PC-9 (cell line): Measurements from ENCODE around the gene RNF111. TPM values are rescaled to one million over a fixed set of nuclear protein-coding genes. Genes with fewer than 3 reads are reported as not detected.

Source experiments
- BruUV-seq: library from RNA; stranded (reverse); fragments of 400-500 nt; replicated peaks from 2 replicates; lab custom pipeline; 2021; lab: Mats Ljungman, UMichigan
- CTCF ChIA-PET: fragments of 300-600 bp; sonication (Branson Sonifier 250); formaldehyde crosslinking; loops from one replicate; lab custom pipeline; 2022; ENCODE audit warnings: antibody characterized with exemption; lab: Charles Lee
- POLR2A ChIA-PET: fragments of 300-600 bp; sonication (Branson Sonifier 250); formaldehyde crosslinking; loops from one replicate; lab custom pipeline; 2022; ENCODE audit warnings: antibody characterized with exemption; ENCODE audit not compliant: unreplicated experiment; lab: Charles Lee
- DNase-seq, 2 experiments: peaks; one replicate each; pipeline versions ENCODE4 v3.0.0 to v3.0.0-alpha.2; 2015 to 2022; ENCODE audit warnings: mixed read lengths in 1 of 2
- H2AFZ ChIP-seq: fragments of 200-600 bp; sonication (generic); 2 replicates; pipeline ENCODE4 v1.8.1; 2017; ENCODE audit warnings: antibody characterized with exemption
- H3F3A ChIP-seq: fragments of 200-600 bp; sonication (generic); 2 replicates; pipeline ENCODE4 v1.8.1; 2017; ENCODE audit warnings: antibody characterized with exemption, mild to moderate bottlenecking, low read depth; ENCODE audit not compliant: insufficient read depth
- H3K27ac ChIP-seq: fragments of 200-600 bp; sonication (generic); 2 replicates; pipeline ENCODE4 v1.6.1; 2016; ENCODE audit warnings: mixed run types
- H3K27me3 ChIP-seq: fragments of 200-600 bp; sonication (generic); 2 replicates; pipeline ENCODE4 v1.6.1; 2016; ENCODE audit warnings: low read depth, mixed run types; ENCODE audit not compliant: insufficient read depth
- H3K36me3 ChIP-seq: fragments of 200-600 bp; sonication (generic); 2 replicates; pipeline ENCODE4 v1.6.1; 2016; ENCODE audit warnings: low read depth, mixed run types
- H3K4me1 ChIP-seq: fragments of 200-600 bp; sonication (generic); replicated peaks from 2 replicates; pipeline ENCODE4 v1.6.1; 2016; ENCODE audit warnings: mixed run types; ENCODE audit not compliant: insufficient read depth
- H3K4me2 ChIP-seq: fragments of 200-600 bp; sonication (generic); 2 replicates; pipeline ENCODE4 v1.6.1; 2017; ENCODE audit warnings: mixed run types
- H3K4me3 ChIP-seq: fragments of 200-600 bp; sonication (generic); 2 replicates; pipeline ENCODE4 v1.6.1; 2016; ENCODE audit warnings: mixed run types
- H3K79me2 ChIP-seq: fragments of 200-600 bp; sonication (generic); 2 replicates; pipeline ENCODE4 v1.6.1; 2017; ENCODE audit warnings: low read depth, mixed run types
- H3K9me2 ChIP-seq: fragments of 200-600 bp; sonication (generic); 2 replicates; pipeline ENCODE4 v1.8.1; 2017; ENCODE audit warnings: mild to moderate bottlenecking; ENCODE audit not compliant: insufficient read depth
- H3K9me3 ChIP-seq: fragments of 200-600 bp; sonication (generic); 2 replicates; pipeline ENCODE4 v1.8.1; 2016; ENCODE audit warnings: low read depth; ENCODE audit not compliant: insufficient read depth
- H4K20me1 ChIP-seq: fragments of 200-600 bp; sonication (generic); 2 replicates; pipeline ENCODE4 v1.8.1; 2017; ENCODE audit not compliant: insufficient read depth
- CTCF ChIP-seq: fragments of 200-600 bp; sonication (generic); conservative IDR thresholded peaks from 2 replicates; pipeline ENCODE4 v1.6.1; 2017; ENCODE audit warnings: mixed run types, antibody characterized with exemption, mild to moderate bottlenecking, moderate library complexity
- EZH2 ChIP-seq: fragments of 200-600 bp; sonication (generic); IDR thresholded peaks from 2 replicates; pipeline ENCODE4 v1.8.0; 2017; ENCODE audit warnings: antibody characterized with exemption, low read depth
- intact Hi-C: fragments of 100-400 bp; cut with micrococcal nuclease; formaldehyde crosslinking; loops from one replicate; pipeline ENCODE4 v1.10.0; 2022; ENCODE audit not compliant: unreplicated experiment
- total RNA-seq: library from RNA; stranded (reverse); gene quantifications from 2 replicates; pipeline ENCODE4 v1.2.3, GENCODE V29; 2021

The RNF111 gene
- total RNA-seq, 1 experiment from 2014 or later = 37.7 TPM

DNA sequence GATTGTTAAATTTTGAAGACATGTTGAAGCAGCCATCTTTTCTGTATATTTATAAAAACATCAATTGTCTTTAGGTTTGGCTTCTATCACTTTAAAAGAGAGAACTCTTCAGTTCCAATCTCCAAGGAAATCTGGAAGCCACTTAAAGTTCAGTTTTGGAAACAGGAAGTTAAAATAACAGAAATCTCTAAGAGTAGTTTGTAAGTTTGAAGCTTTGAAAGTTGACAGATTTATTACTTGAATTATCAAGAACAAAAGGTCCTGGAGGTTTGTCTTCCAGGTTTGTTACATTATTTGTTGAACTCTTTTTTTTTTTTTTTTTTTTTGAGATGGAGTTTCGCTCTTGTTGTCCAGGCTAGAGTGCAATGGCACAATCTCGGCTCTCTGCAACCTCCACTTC, 30.0 kb downstream of the RNF111 start:
- Histone ChIP-seq H3K4me1 (no peaks in the 10 kb centered on the region), H3K9me2 (no peaks in the 10 kb centered on the region), H2AFZ (no peak overlapping the region), H3K27ac (no peak overlapping the region), H3F3A (no peaks in the 10 kb centered on the region), H4K20me1 (no peaks in the 10 kb centered on the region), H3K27me3 (no peaks in the 10 kb centered on the region), H3K36me3 (no peaks in the 10 kb centered on the region), H3K4me3 (no peak overlapping the region), H3K79me2 (peaks cover 37% of the 10 kb centered on the region), H3K4me2 (no peak overlapping the region), H3K9me3 (no peaks in the 10 kb centered on the region)
- no peak for DNase-seq
- no peak for TF ChIP-seq CTCF
- TF ChIP-seq EZH2 = no peak
- POLR2A ChIA-PET = no interaction called here
- CTCF ChIA-PET = interaction anchor here (0.7 kb wide), 1 partner anchor 508 kb away, joined by 18 read pairs; no protein-coding TSS in a partner anchor
- intact Hi-C loops = no loop called here
- no TSS peak for BruUV-seq

DNA sequence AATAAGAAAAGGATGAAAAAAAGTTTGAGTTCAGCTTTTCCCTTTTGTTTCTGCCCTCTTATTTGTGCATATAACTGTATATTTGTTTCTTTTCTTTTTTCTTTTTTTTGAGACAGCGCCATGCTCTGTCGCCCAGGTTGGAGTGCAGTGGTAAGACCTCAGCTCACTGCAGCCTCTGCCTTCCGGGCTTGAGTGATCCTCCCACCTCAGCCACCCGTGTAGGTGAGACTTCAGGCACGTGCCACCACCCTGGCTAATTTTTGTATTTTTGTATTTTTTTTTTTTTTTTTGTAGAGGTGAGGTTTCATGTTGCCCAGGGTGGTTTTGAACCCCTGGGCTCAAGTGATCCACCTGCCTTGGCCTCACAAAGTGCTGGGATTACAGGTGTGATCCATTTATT, 31.4 kb downstream of the RNF111 start:
- intact Hi-C loops = no loop called here
- Histone ChIP-seq H3K27me3 (no peaks in the 10 kb centered on the region), H3F3A (no peaks in the 10 kb centered on the region), H3K4me2 (no peak overlapping the region), H3K36me3 (no peaks in the 10 kb centered on the region), H2AFZ (no peak overlapping the region), H3K9me3 (no peaks in the 10 kb centered on the region), H3K4me1 (no peaks in the 10 kb centered on the region), H3K9me2 (no peaks in the 10 kb centered on the region), H3K4me3 (no peak overlapping the region), H3K79me2 (peaks cover 27% of the 10 kb centered on the region), H4K20me1 (0 out of 2 replicates have a peak, but pooled peaks cover under 1% of the 10 kb centered on the region), H3K27ac (no peak overlapping the region)
- no TSS peak for BruUV-seq
- POLR2A ChIA-PET = no interaction called here
- CTCF ChIA-PET = no interaction called here
- TF ChIP-seq CTCF = no peak
- TF ChIP-seq EZH2 = no peak
- DNase-seq = no peak

GRCh38 chr15:59020322-59020721, 32.9 kb downstream of the RNF111 start:
- CTCF ChIA-PET = no interaction called here
- no peak overlapping the region for H3K4me3 ChIP-seq
- H3K36me3 ChIP-seq = peaks cover 5% of the 10 kb centered on the region; the same call in 1 of the 2 replicates
- H2AFZ ChIP-seq = no peak overlapping the region
- no peaks in the 10 kb centered on the region for H3F3A ChIP-seq
- 0 out of 2 replicates have a peak, but pooled peaks cover 5% of the 10 kb centered on the region for H4K20me1 ChIP-seq
- H3K79me2 ChIP-seq = peaks cover 21% of the 10 kb centered on the region; the same call in 1 of the 2 replicates
- TF ChIP-seq EZH2 (no peak), CTCF (no peak)
- POLR2A ChIA-PET = interaction anchor here (0.5 kb wide), 1 partner anchor 33 kb away, joined by 3 read pairs; no protein-coding TSS in a partner anchor
- H3K4me2 ChIP-seq = no peak overlapping the region
- no peaks in the 10 kb centered on the region for H3K9me3 ChIP-seq
- no peak for DNase-seq
- H3K4me1 ChIP-seq = no peaks in the 10 kb centered on the region
- intact Hi-C loops = no loop called here
- no TSS peak for BruUV-seq
- no peaks in the 10 kb centered on the region for H3K9me2 ChIP-seq
- H3K27me3 ChIP-seq = no peaks in the 10 kb centered on the region
- H3K27ac ChIP-seq = no peak overlapping the region
